Lung (tissue), 12 donors: ENCODE measurements around the gene FAT1. TPM values are rescaled to one million over a fixed set of nuclear protein-coding genes. Genes with fewer than 3 reads are reported as not detected.
A peak's percentile ranks its signal among the peaks of the same experiment; 100 is the strongest.

ENCODE experiments used
- ATAC-seq: fragments of 200-7000 bp; cut with Tn5 transposase; one replicate; pipeline ENCODE4 v1.9.1; 2020; ENCODE audit warnings: moderate number of reproducible peaks; ENCODE audit not compliant: insufficient read depth, low FRiP score
- DNase-seq, 3 donors: peaks; one replicate each; pipeline ENCODE4 v3.0.0-alpha.2; 2013 to 2017
- H3K27ac ChIP-seq, 2 donors: one replicate each; pipeline ENCODE4 v1.5.1; 2013; ENCODE audit warnings: mild to moderate bottlenecking in 2 of 2, moderate library complexity in 2 of 2, control low read depth in 1 of 2, inconsistent platforms in 1 of 2, low read depth in 1 of 2, low read length in 1 of 2
- H3K27me3 ChIP-seq, 3 donors: one replicate each; pipeline ENCODE4 v1.5.1; 2013; ENCODE audit warnings: low read length in 2 of 3; ENCODE audit not compliant: control insufficient read depth in 3 of 3, insufficient read depth in 3 of 3
- H3K36me3 ChIP-seq, 4 donors: one replicate each; pipeline ENCODE4 v1.5.1; 2013; ENCODE audit warnings: low read length in 4 of 4, mild to moderate bottlenecking in 1 of 4, moderate library complexity in 1 of 4; ENCODE audit not compliant: control insufficient read depth in 4 of 4, insufficient read depth in 4 of 4
- H3K4me1 ChIP-seq, 5 donors: one replicate each; pipeline ENCODE4 v1.5.1; 2013; ENCODE audit warnings: low read length in 5 of 5, mild to moderate bottlenecking in 2 of 5, moderate library complexity in 1 of 5; ENCODE audit not compliant: control insufficient read depth in 5 of 5, insufficient read depth in 5 of 5
- H3K4me3 ChIP-seq: one replicate; pipeline ENCODE4 v1.5.1; 2013; ENCODE audit warnings: mild to moderate bottlenecking, control low read depth, moderate library complexity
- H3K9ac ChIP-seq, 2 donors: one replicate each; pipeline ENCODE4 v1.5.1; 2013; ENCODE audit warnings: low read length in 2 of 2, control low read depth in 1 of 2; ENCODE audit not compliant: insufficient read depth in 1 of 2
- H3K9me3 ChIP-seq, 4 donors: one replicate each; pipeline ENCODE4 v1.5.1; 2013; ENCODE audit warnings: low read length in 3 of 4, mild to moderate bottlenecking in 1 of 4, moderate library complexity in 1 of 4; ENCODE audit not compliant: control insufficient read depth in 4 of 4, insufficient read depth in 3 of 4
- WGBS, 2 donors: extraction: QIAGEN DNeasy Blood & Tissue Kit; methylation state at CpG; one replicate each; pipeline ENCODE4 v1.1.7; 2013; 5-methylcytosine and 5-hydroxymethylcytosine counted together
- polyA plus RNA-seq, 2 donors: library from polyadenylated mRNA; stranded (reverse); fragments of 200-250 nt; gene quantifications; one replicate each; pipeline ENCODE4 v1.2.1, GENCODE V29; 2013
- total RNA-seq, 2 donors: library from RNA; depleted of rRNA in 1 of 2; stranded (reverse); fragments of >200 nt in 1 of 2; gene quantifications; one replicate each; pipeline ENCODE4 v1.2.1, GENCODE V29; 2014 to 2021
- TF ChIP-seq, protein P1 (sequence below): IDR thresholded peaks from 2 replicates; pipeline ENCODE4 v1.5.1; 2012; ENCODE audit warnings: mild to moderate bottlenecking; ENCODE audit errors: control extremely low read depth, extremely low read depth
- donor health status: control.
- donor health status: control.
- donor health status: Bipolar disorder and iron deficiency.
- donor health status: healthy.
- donor health status: DM: yes; HTN: yes; CAD: no.

Gene FAT1
- total and polyA plus RNA-seq, 4 donors, result 19.4 to 318 (median 72.3) TPM

DNA sequence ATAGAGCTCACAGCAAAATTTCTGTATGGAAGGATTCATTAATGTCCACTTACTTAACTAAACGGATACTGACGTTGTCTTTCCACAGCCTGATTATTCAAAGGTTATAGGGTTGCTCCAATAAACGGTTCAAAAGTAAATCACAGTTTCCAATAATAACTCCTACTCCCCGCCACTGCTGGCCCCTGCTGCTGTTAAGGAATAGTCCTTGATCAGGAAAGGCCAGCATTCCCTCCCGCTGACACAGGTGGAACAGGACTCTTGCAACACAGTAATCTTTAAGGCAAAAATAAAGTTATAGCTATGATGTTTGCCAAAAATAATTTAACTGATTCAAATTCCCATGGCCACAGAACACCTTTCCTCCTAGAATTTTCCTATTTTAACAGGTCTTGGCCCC is 53.9 kb downstream of the FAT1 start:
- WGBS, 2 donors, result 38 to 42% methylated on average over 5 of the region's 5 CpGs
- peaks cover 0 to 14% (median 3%) of the 10 kb centered on the region in 5 donors for H3K4me1 ChIP-seq
- no peak overlapping the region for H3K4me3 ChIP-seq
- DNase-seq, result no peak
- TF ChIP-seq, protein P1, sequence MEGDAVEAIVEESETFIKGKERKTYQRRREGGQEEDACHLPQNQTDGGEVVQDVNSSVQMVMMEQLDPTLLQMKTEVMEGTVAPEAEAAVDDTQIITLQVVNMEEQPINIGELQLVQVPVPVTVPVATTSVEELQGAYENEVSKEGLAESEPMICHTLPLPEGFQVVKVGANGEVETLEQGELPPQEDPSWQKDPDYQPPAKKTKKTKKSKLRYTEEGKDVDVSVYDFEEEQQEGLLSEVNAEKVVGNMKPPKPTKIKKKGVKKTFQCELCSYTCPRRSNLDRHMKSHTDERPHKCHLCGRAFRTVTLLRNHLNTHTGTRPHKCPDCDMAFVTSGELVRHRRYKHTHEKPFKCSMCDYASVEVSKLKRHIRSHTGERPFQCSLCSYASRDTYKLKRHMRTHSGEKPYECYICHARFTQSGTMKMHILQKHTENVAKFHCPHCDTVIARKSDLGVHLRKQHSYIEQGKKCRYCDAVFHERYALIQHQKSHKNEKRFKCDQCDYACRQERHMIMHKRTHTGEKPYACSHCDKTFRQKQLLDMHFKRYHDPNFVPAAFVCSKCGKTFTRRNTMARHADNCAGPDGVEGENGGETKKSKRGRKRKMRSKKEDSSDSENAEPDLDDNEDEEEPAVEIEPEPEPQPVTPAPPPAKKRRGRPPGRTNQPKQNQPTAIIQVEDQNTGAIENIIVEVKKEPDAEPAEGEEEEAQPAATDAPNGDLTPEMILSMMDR, result no peak
- no peak overlapping the region for H3K9ac ChIP-seq
- no peak for ATAC-seq
- H3K36me3 ChIP-seq, result peaks cover 0 to 8% (median 0%) of the 10 kb centered on the region in 4 donors
- no peaks in the 10 kb centered on the region for H3K27me3 ChIP-seq
- no peaks in the 10 kb centered on the region for H3K9me3 ChIP-seq
- H3K27ac ChIP-seq, result peak overlapping the region in 1 of 2 donors; percentile 48

DNA sequence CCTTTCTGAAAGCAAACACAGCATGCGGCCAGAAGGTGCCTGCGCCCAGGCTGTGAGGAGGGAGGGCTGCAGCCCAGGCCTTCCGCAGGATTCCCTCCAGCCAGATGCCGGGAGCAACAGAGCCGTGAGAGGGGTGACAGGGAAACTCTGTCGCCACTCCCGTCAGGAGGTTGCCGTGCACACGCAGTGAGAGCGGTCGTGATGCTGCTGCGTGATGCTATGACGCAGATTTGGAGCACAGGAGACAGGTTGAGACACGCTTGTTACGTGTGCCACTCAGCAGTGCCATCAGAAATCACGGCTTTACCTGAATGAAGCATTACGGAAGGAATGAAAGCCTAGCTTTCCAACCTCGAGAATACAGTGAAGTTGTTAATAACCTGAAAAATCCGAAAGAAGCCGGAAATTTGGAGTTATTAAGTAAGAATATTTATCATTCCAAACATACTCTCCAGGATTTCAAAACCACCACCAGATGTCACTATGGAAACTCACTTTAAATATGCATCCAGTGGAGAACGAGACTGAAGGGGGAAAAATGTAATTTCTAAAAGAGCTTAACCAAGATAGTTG is 54.4 kb downstream of the FAT1 start:
- Histone ChIP-seq H3K4me1 (peaks cover 0 to 10% (median 3%) of the 10 kb centered on the region in 5 donors), H3K27me3 (no peaks in the 10 kb centered on the region), H3K4me3 (no peak overlapping the region), H3K9ac (no peak overlapping the region), H3K36me3 (peaks cover 0 to 9% (median 0%) of the 10 kb centered on the region in 4 donors), H3K27ac (peak overlapping the region in 1 of 2 donors; percentile 48), H3K9me3 (no peaks in the 10 kb centered on the region)
- TF ChIP-seq, protein P1, result no peak
- 49 to 56% methylated on average over 21 of the region's 21 CpGs for WGBS, 2 donors
- ATAC-seq (no peak), DNase-seq (peak in 2 of 3 donors; percentile 86 to 87)

DNA sequence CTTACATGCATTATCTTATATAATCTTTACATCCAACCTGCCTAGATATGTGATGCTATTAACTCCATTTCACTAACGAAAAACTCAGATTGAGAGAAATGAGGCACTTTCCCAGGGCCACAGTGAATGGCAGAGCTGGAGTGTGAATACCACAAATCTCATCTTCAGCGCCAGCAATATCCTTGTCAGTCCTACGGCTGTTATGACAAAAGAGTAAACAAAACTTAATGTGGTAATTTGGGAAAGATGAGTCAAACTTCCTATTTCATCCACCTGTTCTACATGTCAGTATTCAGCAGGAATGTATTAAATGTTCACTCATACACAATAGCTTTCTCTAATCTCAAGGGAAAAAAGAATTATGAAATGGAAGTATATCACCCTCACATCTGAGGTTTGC is 56.9 kb downstream of the FAT1 start:
- Histone ChIP-seq H3K36me3 (peaks cover 0 to 11% (median 2%) of the 10 kb centered on the region in 4 donors), H3K27me3 (no peaks in the 10 kb centered on the region), H3K4me3 (no peak overlapping the region), H3K9me3 (no peaks in the 10 kb centered on the region), H3K4me1 (peaks cover 0 to 4% (median 0%) of the 10 kb centered on the region in 5 donors), H3K9ac (no peak overlapping the region), H3K27ac (peak overlapping the region in 1 of 2 donors; percentile 76)
- DNase-seq (no peak), ATAC-seq (no peak)
- TF ChIP-seq, protein P1, result no peak
- WGBS, 2 donors, result 70 to 76% methylated on average over 3 of the region's 3 CpGs

DNA sequence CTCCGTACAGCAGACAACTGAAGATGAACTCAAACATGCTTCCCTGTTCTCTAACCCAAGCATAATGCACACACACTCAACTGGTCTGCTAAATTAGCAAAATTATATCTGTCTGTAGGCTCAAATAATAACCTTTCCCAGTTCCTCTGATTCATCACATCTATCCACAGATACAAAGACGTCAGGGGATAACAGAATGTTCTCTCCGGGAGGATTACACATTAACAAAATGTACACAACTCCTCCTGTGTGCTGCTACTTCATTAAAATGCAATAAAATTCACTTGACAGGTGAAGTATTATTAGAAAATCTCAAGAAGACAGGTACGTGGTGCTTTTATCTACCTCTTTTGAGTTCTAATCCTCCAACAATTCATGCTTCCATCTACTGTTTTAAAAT is 57.4 kb downstream of the FAT1 start:
- Histone ChIP-seq H3K9me3 (no peaks in the 10 kb centered on the region), H3K4me1 (peaks cover 0 to 4% (median 0%) of the 10 kb centered on the region in 5 donors), H3K36me3 (peaks cover 0 to 15% (median 5%) of the 10 kb centered on the region in 4 donors), H3K27me3 (no peaks in the 10 kb centered on the region), H3K4me3 (no peak overlapping the region), H3K27ac (peak overlapping the region in 1 of 2 donors; percentile 76), H3K9ac (no peak overlapping the region)
- ATAC-seq, result no peak
- WGBS, 2 donors, result 76 to 87% methylated on average over 4 of the region's 4 CpGs
- DNase-seq, result no peak
- TF ChIP-seq, protein P1, result no peak
